Right hindlimb (tissue), 1 donor: ENCODE data around the gene PHLPP1.
"Not testable (repeated sequence)": the region's sequence is repeated elsewhere in the genome, so short reads cannot be mapped to it uniquely, and the experiment has no call there.

Source experiments
- DNase-seq: peaks from one replicate; pipeline ENCODE4 v3.0.0-alpha.2; 2018

Gene PHLPP1

GRCh38 chr18:62899534-62899933 is 184.2 kb downstream of the PHLPP1 start:
- no peak for DNase-seq

- DNase-seq = no peak
Measured at GRCh38 chr18:62900132-62900883, 185.0 kb downstream of the PHLPP1 start.

- no peak for DNase-seq
Measured at GRCh38 chr18:62902776-62903175, 187.4 kb downstream of the PHLPP1 start.

GRCh38 chr18:62904396-62905285 is 189.3 kb downstream of the PHLPP1 start:
- no peak for DNase-seq

- no peak for DNase-seq
Measured at GRCh38 chr18:62912885-62913284, 197.5 kb downstream of the PHLPP1 start.

- DNase-seq = not testable (repeated sequence)
Measured at GRCh38 chr18:62913824-62914223, 198.5 kb downstream of the PHLPP1 start.

- DNase-seq = no peak
Measured at GRCh38 chr18:62914871-62915392, 199.6 kb downstream of the PHLPP1 start.

- no peak for DNase-seq
Measured at GRCh38 chr18:62918361-62918760, 203.0 kb downstream of the PHLPP1 start.

- DNase-seq = no peak
Measured at GRCh38 chr18:62919109-62919838, 203.9 kb downstream of the PHLPP1 start.

- no peak for DNase-seq
Measured at GRCh38 chr18:62925031-62925688, 209.8 kb downstream of the PHLPP1 start.

- DNase-seq = no peak
Measured at GRCh38 chr18:62928326-62928725, 213.0 kb downstream of the PHLPP1 start.

GRCh38 chr18:62933261-62933887 is 218.0 kb downstream of the PHLPP1 start:
- DNase-seq = no peak

- DNase-seq = no peak
Measured at GRCh38 chr18:62935994-62936393, 220.7 kb downstream of the PHLPP1 start.

GRCh38 chr18:62937065-62937464 is 221.7 kb downstream of the PHLPP1 start:
- DNase-seq = no peak

GRCh38 chr18:62938006-62938405 is 222.7 kb downstream of the PHLPP1 start:
- no peak for DNase-seq

GRCh38 chr18:62938487-62938886 is 223.1 kb downstream of the PHLPP1 start:
- DNase-seq = no peak

- DNase-seq = no peak
Measured at GRCh38 chr18:62939433-62939832, 224.1 kb downstream of the PHLPP1 start.

GRCh38 chr18:62939926-62940325 is 224.6 kb downstream of the PHLPP1 start:
- DNase-seq = peak; percentile 18

GRCh38 chr18:62942578-62942977 is 227.2 kb downstream of the PHLPP1 start:
- no peak for DNase-seq

GRCh38 chr18:62944454-62944853 is 229.1 kb downstream of the PHLPP1 start:
- no peak for DNase-seq

- no peak for DNase-seq
Measured at GRCh38 chr18:62948788-62949187, 233.4 kb downstream of the PHLPP1 start.

- DNase-seq = no peak
Measured at GRCh38 chr18:62950246-62950645, 234.9 kb downstream of the PHLPP1 start.
